Progenitor cell of endocrine pancreas (in vitro differentiated cells): ENCODE results near the gene CCNB1. TPM values are rescaled to one million over a fixed set of nuclear protein-coding genes. Genes with fewer than 3 reads are reported as not detected.

ENCODE experiments used
- DNase-seq: peaks from one replicate; pipeline ENCODE4 v3.0.0; 2021; ENCODE audit warnings: low spot score; ENCODE audit not compliant: unreplicated experiment
- H3K27ac Mint-ChIP-seq: 2 replicates; pipeline ENCODE4 v1.8.0; 2021; ENCODE audit warnings: mild to moderate bottlenecking, moderate library complexity, mixed read lengths
- H3K27me3 Mint-ChIP-seq: 2 replicates; pipeline ENCODE4 v1.8.0; 2021; ENCODE audit warnings: mixed read lengths
- H3K36me3 Mint-ChIP-seq: 2 replicates; pipeline ENCODE4 v1.8.0; 2022; ENCODE audit warnings: mixed read lengths; ENCODE audit not compliant: insufficient read depth
- H3K4me1 Mint-ChIP-seq: 2 replicates; pipeline ENCODE4 v1.8.0; 2021; ENCODE audit warnings: low read depth, mixed read lengths
- H3K4me3 Mint-ChIP-seq: 2 replicates; pipeline ENCODE4 v1.8.0; 2021; ENCODE audit warnings: low read depth, mild to moderate bottlenecking, moderate library complexity, mixed read lengths
- H3K9me3 Mint-ChIP-seq: 2 replicates; pipeline ENCODE4 v1.8.0; 2021; ENCODE audit warnings: low read depth, mixed read lengths
- CTCF ChIP-seq: fragments of 200-600 bp; sonication (generic); IDR thresholded peaks from one replicate; pipeline ENCODE4 v1.5.0; 2021; ENCODE audit warnings: antibody characterized with exemption, mild to moderate bottlenecking; ENCODE audit not compliant: unreplicated experiment
- total RNA-seq: library from RNA; stranded (reverse); gene quantifications from 2 replicates; pipeline ENCODE4 v1.2.1, GENCODE V29; 2021

Gene CCNB1
- total RNA-seq, 1 donor from 2014 or later: 105 TPM

- Mint-ChIP-seq H3K9me3 (no peaks in the 10 kb centered on the region), H3K4me1 (peaks cover 3% of the 10 kb centered on the region), H3K36me3 (no peaks in the 10 kb centered on the region), H3K27ac (no peak overlapping the region), H3K27me3 (no peaks in the 10 kb centered on the region), H3K4me3 (no peak overlapping the region)
- no peak for TF ChIP-seq CTCF
- DNase-seq: no peak
Measured at GRCh38 chr5:69184621-69185020, 17.7 kb downstream of the CCNB1 start.

- no peaks in the 10 kb centered on the region for H3K9me3 Mint-ChIP-seq
- peaks cover 3% of the 10 kb centered on the region for H3K4me1 Mint-ChIP-seq
- no peaks in the 10 kb centered on the region for H3K36me3 Mint-ChIP-seq
- no peak overlapping the region for H3K27ac Mint-ChIP-seq
- H3K27me3 Mint-ChIP-seq: no peaks in the 10 kb centered on the region
- TF ChIP-seq CTCF: no peak
- no peak for DNase-seq
- peak overlapping the region; percentile 62 for H3K4me3 Mint-ChIP-seq
Measured at GRCh38 chr5:69187342-69187741, 20.4 kb downstream of the CCNB1 start.

GRCh38 chr5:69188811-69189161 lies 21.8 kb downstream of the CCNB1 start:
- Mint-ChIP-seq H3K36me3 (no peaks in the 10 kb centered on the region), H3K27ac (peak overlapping the region; percentile 98), H3K4me3 (peak overlapping the region; percentile 97), H3K4me1 (peaks cover 3% of the 10 kb centered on the region), H3K9me3 (no peaks in the 10 kb centered on the region), H3K27me3 (no peaks in the 10 kb centered on the region)
- DNase-seq: no peak
- TF ChIP-seq CTCF: no peak

- Mint-ChIP-seq H3K4me1 (peaks cover 3% of the 10 kb centered on the region), H3K4me3 (peak within 1 kb of the TSS; percentile 97), H3K9me3 (no peaks in the 10 kb centered on the region), H3K27me3 (no peaks in the 10 kb centered on the region), H3K36me3 (no peaks in the 10 kb centered on the region), H3K27ac (peak within 1 kb of the TSS; percentile 98)
- no peak for TF ChIP-seq CTCF
- peak; percentile 85 for DNase-seq
Measured at GRCh38 chr5:69189162-69190086, 22.5 kb downstream of the CCNB1 start, which contains the start of gene CENPH. CENPH (plus strand) TSS chr5:69189583; CDS start chr5:69189635, 52 bp downstream.

- no peak overlapping the region for H3K27ac Mint-ChIP-seq
- no peaks in the 10 kb centered on the region for H3K9me3 Mint-ChIP-seq
- H3K4me1 Mint-ChIP-seq: no peaks in the 10 kb centered on the region
- no peaks in the 10 kb centered on the region for H3K27me3 Mint-ChIP-seq
- DNase-seq: no peak
- H3K36me3 Mint-ChIP-seq: peaks cover 5% of the 10 kb centered on the region
- no peak for TF ChIP-seq CTCF
- no peak overlapping the region for H3K4me3 Mint-ChIP-seq
Measured at GRCh38 chr5:69202497-69202896, 35.5 kb downstream of the CCNB1 start.
